ENCODE measurements around the gene ETFA.

Gene ETFA

DNA sequence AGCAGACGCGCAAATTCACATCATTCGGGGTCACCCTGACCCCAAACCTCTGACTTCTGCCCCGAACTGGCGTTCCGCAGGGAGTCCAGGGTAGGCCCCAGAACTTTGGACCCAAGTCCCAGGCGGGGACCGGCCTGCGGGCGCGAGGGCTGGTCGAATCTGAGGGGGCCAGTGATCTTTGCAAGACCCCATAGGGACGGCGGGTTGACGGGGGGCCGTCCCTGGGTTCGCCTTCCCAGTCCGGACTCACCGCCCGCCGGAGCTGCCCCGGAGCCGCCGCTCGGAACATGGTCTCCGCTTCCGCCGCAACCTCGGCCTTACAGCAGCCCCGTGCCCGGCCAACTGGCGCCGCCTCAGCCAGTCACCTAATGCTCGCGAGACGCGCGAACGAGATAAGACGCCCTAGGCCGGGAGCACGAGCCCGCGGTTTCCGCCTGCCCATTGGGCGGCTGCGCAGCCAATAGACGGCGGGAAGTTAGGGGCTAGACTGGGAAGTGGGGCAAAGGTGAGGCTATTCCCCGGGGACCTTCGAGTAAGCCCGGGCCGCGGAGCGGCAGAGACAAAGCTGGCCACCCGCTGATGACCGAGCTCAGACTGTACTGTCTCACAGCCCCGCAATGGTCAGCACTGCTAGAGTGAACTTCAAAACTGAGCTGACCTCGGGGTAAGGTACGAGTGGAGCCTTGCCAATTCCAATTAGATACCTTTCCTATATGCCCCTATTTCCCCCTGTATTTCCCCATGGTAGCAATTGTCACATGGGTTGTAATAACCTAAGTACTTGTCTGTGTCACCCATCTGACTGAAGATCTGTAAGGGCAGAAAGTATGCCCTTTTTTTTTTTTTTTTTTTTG lies at the start of gene ETFA:
Gene ETFA (minus strand): TSS at position 370 of the 854 bp plus-strand sequence. CDS start 81 bp downstream, at position 289.
- Mint-ChIP-seq H3K27ac (peak within 1 kb of the TSS; percentile 86), H3K4me1 (ENCODE audit: low read depth) (peaks cover 26% of the 10 kb centered on the region), H3K9me3 (no peaks in the 10 kb centered on the region), H3K36me3 (ENCODE audit: low read depth) (peaks cover 12% of the 10 kb centered on the region), H3K27me3 (peaks cover 13% of the 10 kb centered on the region), H3K4me3 (peak within 1 kb of the TSS; percentile 78)
- intact Hi-C loops (cut with micrococcal nuclease): loop anchor here (5.0 kb wide), 1 partner anchor 36 kb away; no protein-coding TSS in a partner anchor

GRCh38 chr15:76360416-76360815 lies 49.1 kb upstream of the ETFA start:
- Mint-ChIP-seq H3K4me1 (ENCODE audit: low read depth) (no peaks in the 10 kb centered on the region), H3K36me3 (ENCODE audit: low read depth) (no peaks in the 10 kb centered on the region), H3K4me3 (no peak overlapping the region), H3K27ac (no peak overlapping the region), H3K9me3 (no peaks in the 10 kb centered on the region), H3K27me3 (no peaks in the 10 kb centered on the region)
- intact Hi-C loops (cut with micrococcal nuclease): no loop called here

DNA sequence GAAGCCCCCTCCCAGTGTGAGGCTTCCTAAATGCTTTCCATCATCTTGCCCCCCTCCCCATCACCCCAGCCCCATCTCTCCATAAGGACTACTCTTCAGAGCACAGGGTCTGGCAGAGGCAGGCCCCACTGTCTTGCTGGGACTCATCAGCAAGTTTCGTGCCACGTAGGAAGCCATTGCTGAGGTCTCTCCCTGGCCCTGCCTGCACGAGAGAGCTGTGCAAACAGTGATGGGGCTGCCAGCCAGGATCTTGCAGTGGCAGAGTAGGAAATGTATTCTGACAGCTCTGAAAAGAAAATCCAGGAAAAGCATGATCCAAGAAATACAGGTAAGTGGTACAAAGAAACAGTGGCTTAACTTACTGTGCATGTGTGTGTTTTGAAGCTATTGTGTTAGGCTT lies 47.9 kb upstream of the ETFA start:
- Mint-ChIP-seq H3K27ac (no peak overlapping the region), H3K27me3 (no peaks in the 10 kb centered on the region), H3K36me3 (ENCODE audit: low read depth) (no peaks in the 10 kb centered on the region), H3K4me3 (no peak overlapping the region), H3K9me3 (no peaks in the 10 kb centered on the region), H3K4me1 (ENCODE audit: low read depth) (no peaks in the 10 kb centered on the region)
- intact Hi-C loops (cut with micrococcal nuclease): no loop called here

- H3K27ac Mint-ChIP-seq: no peak overlapping the region
- intact Hi-C loops (cut with micrococcal nuclease): no loop called here
- H3K36me3 Mint-ChIP-seq (ENCODE audit: low read depth): no peaks in the 10 kb centered on the region
- H3K4me3 Mint-ChIP-seq: no peak overlapping the region
- no peaks in the 10 kb centered on the region for H3K27me3 Mint-ChIP-seq
- H3K4me1 Mint-ChIP-seq (ENCODE audit: low read depth): no peaks in the 10 kb centered on the region
- no peaks in the 10 kb centered on the region for H3K9me3 Mint-ChIP-seq
These were observed 47.2 kb upstream of the ETFA start for GRCh38 chr15:76358453-76358852.

GRCh38 chr15:76354823-76355440 lies 43.7 kb upstream of the ETFA start:
- Mint-ChIP-seq H3K27ac (no peak overlapping the region), H3K27me3 (peaks cover 2% of the 10 kb centered on the region), H3K9me3 (no peaks in the 10 kb centered on the region), H3K36me3 (ENCODE audit: low read depth) (no peaks in the 10 kb centered on the region), H3K4me1 (ENCODE audit: low read depth) (no peaks in the 10 kb centered on the region), H3K4me3 (no peak overlapping the region)
- intact Hi-C loops (cut with micrococcal nuclease): no loop called here

- Mint-ChIP-seq H3K4me1 (ENCODE audit: low read depth) (no peaks in the 10 kb centered on the region), H3K36me3 (ENCODE audit: low read depth) (no peaks in the 10 kb centered on the region), H3K27ac (no peak overlapping the region), H3K27me3 (peaks cover 8% of the 10 kb centered on the region), H3K9me3 (no peaks in the 10 kb centered on the region), H3K4me3 (no peak overlapping the region)
- intact Hi-C loops (cut with micrococcal nuclease): no loop called here
These were observed 42.6 kb upstream of the ETFA start for GRCh38 chr15:76353903-76354302.

DNA sequence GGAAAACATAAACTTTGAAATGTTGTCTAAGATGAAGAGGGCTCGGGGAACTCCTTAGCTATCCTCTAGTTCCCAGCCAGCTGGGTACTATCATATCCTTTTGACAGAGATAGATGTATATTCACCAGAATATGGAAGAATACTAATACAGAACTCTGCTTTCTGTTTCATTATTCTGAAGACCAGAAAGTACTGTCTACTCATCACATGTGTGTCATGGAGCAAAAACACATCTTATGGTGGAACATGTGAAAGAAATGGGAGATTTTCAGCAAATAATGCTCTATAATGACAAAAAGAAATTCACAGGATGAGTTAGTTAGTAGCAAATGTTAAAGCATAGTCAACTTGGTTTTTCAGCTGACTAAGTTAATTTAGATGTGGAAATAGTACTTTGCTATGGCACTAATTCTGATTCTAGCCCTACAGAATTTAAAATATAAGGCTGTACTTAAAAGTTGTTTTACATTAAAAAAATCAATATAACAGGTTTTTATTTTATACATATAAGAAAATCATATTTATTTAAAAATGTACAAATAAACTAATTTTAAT lies 41.8 kb upstream of the ETFA start:
- Mint-ChIP-seq H3K4me3 (no peak overlapping the region), H3K4me1 (ENCODE audit: low read depth) (no peaks in the 10 kb centered on the region)
- intact Hi-C loops (cut with micrococcal nuclease): no loop called here

DNA sequence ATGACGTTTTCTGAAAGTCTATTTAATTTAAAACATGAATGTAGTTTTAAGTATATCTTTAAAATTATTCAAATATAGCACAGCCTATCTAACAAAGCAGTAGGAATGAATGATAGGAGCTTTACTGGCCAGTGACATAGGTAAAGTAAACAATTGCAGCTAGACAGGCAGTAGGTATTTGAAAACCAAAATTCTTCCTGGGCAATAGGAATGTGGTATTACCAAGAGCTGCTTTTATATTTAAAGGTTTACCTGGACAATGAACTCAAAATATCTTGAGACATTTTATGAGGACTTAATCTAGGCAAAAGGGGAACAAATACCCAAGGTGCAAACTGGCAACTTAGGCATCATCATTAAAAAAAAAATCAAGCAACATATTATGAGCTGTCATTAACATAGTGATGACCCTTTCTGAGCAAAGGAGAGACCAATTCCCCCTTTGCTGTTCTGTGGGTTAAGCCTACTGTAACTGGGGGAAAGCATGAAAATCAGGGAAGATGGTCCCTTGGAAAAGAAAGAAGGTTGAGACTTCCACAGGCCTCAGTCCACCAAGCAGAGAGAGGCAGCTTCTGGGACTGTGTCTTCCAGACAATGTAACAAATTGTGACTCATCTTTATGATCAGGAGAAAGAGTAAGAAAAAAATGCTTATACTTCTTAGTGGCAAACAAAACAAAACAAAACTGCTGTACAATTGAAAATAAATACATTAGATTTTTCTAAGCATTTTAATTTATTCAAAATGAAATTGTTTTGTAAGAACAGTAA lies 38.2 kb upstream of the ETFA start:
- Mint-ChIP-seq H3K27ac (no peak overlapping the region), H3K27me3 (peaks cover 44% of the 10 kb centered on the region), H3K4me1 (ENCODE audit: low read depth) (peaks cover 13% of the 10 kb centered on the region), H3K4me3 (no peak overlapping the region), H3K9me3 (no peaks in the 10 kb centered on the region), H3K36me3 (ENCODE audit: low read depth) (no peaks in the 10 kb centered on the region)
- intact Hi-C loops (cut with micrococcal nuclease): loop anchor here (5.0 kb wide), 1 partner anchor 37 kb away; the partner anchor contains the start of gene ETFA

More for the DNA sequence above, 41.8 kb upstream of the ETFA start:
- Mint-ChIP-seq H3K27ac (no peak overlapping the region), H3K36me3 (ENCODE audit: low read depth) (no peaks in the 10 kb centered on the region), H3K9me3 (no peaks in the 10 kb centered on the region), H3K27me3 (peaks cover 13% of the 10 kb centered on the region)

- intact Hi-C loops (cut with micrococcal nuclease): loop anchor here (5.0 kb wide), 1 partner anchor 35 kb away; the partner anchor contains the start of gene ETFA
- H3K4me3 Mint-ChIP-seq: peak overlapping the region; percentile 79
These were observed 36.3 kb upstream of the ETFA start for GRCh38 chr15:76347482-76348055.

DNA sequence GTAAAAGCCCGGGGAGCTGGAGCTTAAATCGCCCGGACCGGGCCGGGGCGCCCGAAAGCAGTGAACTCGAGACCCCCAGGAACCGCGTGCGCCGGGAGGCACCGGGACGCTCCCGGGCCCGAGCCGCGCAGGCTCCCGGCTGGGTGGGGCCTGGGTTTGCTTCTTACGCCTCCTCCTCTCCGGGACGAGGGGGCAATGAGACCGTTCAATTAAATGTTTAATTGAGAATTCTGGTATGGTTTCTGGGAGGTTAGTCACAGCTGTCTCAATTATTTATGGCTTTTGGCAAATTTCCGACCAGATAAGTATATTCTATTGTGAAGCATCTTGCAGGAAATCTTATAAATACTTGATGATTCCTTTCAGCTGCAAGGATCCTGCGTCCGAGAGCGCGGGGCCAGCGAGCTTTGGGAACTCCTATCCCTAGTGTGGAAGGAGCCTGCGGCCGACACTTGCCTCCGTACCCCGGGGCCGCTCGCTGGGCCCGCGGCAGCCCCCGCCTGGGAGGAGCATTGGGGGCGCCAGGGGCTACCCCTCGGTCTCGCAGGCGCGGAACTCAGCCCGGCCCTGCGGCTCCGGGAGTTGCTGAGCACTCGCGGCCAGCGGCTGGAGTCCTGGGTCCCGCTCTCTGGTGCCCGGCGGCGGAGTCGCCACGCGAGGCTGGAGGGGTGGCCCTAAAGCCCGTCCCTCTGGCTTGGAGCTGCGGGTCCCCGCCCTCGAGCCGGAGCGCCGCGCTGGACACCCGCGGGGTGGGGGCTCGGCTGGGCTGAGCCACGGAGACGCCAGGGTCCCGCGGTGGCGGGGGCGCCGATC lies 35.6 kb upstream of the ETFA start:
- no peaks in the 10 kb centered on the region for H3K9me3 Mint-ChIP-seq
- peaks cover 26% of the 10 kb centered on the region for H3K4me1 Mint-ChIP-seq (ENCODE audit: low read depth)
- H3K27me3 Mint-ChIP-seq: peaks cover 67% of the 10 kb centered on the region
- peak overlapping the region; percentile 79 for H3K4me3 Mint-ChIP-seq
- intact Hi-C loops (cut with micrococcal nuclease): loop anchor here (5.0 kb wide), 1 partner anchor 35 kb away; the partner anchor contains the start of gene ETFA
- peak overlapping the region; percentile 68 for H3K27ac Mint-ChIP-seq
- peaks cover 2% of the 10 kb centered on the region for H3K36me3 Mint-ChIP-seq (ENCODE audit: low read depth)

More at GRCh38 chr15:76347482-76348055, 36.3 kb upstream of the ETFA start:
- H3K27me3 Mint-ChIP-seq: peaks cover 62% of the 10 kb centered on the region
- no peaks in the 10 kb centered on the region for H3K36me3 Mint-ChIP-seq (ENCODE audit: low read depth)
- no peaks in the 10 kb centered on the region for H3K9me3 Mint-ChIP-seq
- no peak overlapping the region for H3K27ac Mint-ChIP-seq
- H3K4me1 Mint-ChIP-seq (ENCODE audit: low read depth): peaks cover 22% of the 10 kb centered on the region

- intact Hi-C loops (cut with micrococcal nuclease): loop anchor here (5.0 kb wide), 1 partner anchor 34 kb away; the partner anchor contains the start of gene ETFA
- Mint-ChIP-seq H3K27ac (peak overlapping the region; percentile 68), H3K27me3 (peaks cover 73% of the 10 kb centered on the region)
These were observed 34.8 kb upstream of the ETFA start for GRCh38 chr15:76345880-76346668.

GRCh38 chr15:76345583-76345879 lies 34.3 kb upstream of the ETFA start:
- intact Hi-C loops (cut with micrococcal nuclease): loop anchor here (5.0 kb wide), 1 partner anchor 33 kb away; the partner anchor contains the start of gene ETFA
- peaks cover 38% of the 10 kb centered on the region for H3K4me1 Mint-ChIP-seq (ENCODE audit: low read depth)
- H3K4me3 Mint-ChIP-seq: peak overlapping the region; percentile 79
- H3K36me3 Mint-ChIP-seq (ENCODE audit: low read depth): peaks cover 9% of the 10 kb centered on the region
- H3K27ac Mint-ChIP-seq: peak overlapping the region; percentile 68
- no peaks in the 10 kb centered on the region for H3K9me3 Mint-ChIP-seq
- H3K27me3 Mint-ChIP-seq: peaks cover 79% of the 10 kb centered on the region

More at GRCh38 chr15:76345880-76346668, 34.8 kb upstream of the ETFA start:
- peaks cover 33% of the 10 kb centered on the region for H3K4me1 Mint-ChIP-seq (ENCODE audit: low read depth)
- H3K4me3 Mint-ChIP-seq: peak overlapping the region; percentile 79
- no peaks in the 10 kb centered on the region for H3K9me3 Mint-ChIP-seq
- H3K36me3 Mint-ChIP-seq (ENCODE audit: low read depth): peaks cover 8% of the 10 kb centered on the region
